GM12864 (cell line): ENCODE measurements around the gene PCDHA10.
"Not testable (repeated sequence)": the region's sequence is repeated elsewhere in the genome, so short reads cannot be mapped to it uniquely, and the experiment has no call there.

ENCODE experiments used
- DNase-seq: peaks from one replicate; pipeline ENCODE4 v3.0.0-alpha.2; 2011; ENCODE audit warnings: low read depth
- H3K4me3 ChIP-seq: 2 replicates; pipeline ENCODE4 v1.5.1; 2011; ENCODE audit warnings: mild to moderate bottlenecking, low read depth, low read length, control low read depth
- CTCF ChIP-seq: IDR thresholded peaks from 2 replicates; pipeline ENCODE4 v1.5.1; 2011; ENCODE audit warnings: low read depth, mild to moderate bottlenecking, moderate library complexity, low read length, control low read depth, inconsistent platforms; ENCODE audit errors: missing control alignments

The PCDHA10 gene

DNA sequence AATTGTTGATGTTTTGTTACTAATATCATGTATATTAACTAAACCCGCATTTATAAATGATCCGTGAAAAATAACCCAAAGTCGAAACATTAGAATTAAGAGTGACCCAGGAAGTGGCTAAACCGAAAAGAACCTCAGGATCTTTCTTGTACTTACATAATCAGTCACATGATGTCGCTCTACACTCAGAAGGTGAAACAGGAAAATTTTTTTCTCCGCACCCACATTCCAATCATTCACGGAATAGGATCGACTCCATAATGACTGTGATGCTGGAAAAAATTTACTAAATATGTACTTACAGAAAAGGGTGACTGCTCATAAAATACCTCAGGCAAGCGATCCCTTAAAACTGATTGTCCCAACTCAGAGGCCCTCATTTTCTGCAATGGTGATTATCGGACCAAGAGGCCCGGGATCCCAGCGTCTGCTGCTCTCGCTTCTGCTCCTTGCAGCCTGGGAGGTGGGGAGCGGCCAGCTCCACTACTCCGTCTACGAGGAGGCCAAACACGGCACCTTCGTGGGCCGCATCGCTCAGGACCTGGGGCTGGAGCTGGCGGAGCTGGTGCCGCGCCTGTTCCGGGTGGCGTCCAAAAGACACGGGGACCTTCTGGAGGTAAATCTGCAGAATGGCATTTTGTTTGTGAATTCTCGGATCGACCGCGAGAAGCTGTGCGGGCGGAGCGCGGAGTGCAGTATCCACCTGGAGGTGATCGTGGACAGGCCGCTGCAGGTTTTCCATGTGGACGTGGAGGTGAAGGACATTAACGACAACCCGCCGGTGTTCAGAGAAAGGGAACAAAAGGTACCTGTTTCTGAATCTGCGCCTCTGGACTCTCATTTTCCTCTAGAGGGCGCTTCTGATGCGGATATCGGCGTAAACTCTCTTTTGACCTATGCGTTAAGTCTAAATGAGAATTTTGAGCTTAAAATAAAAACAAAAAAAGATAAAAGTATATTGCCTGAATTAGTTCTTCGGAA is 19.7 kb downstream of the PCDHA10 start, which contains the start of gene PCDHA12:
TSS of gene PCDHA12 (plus strand) at position 224 of the 981 bp plus-strand sequence. CDS start at position 389, 165 bp downstream.
- DNase-seq: no peak
- no peak within 1 kb of the TSS for H3K4me3 ChIP-seq

GRCh38 chr5:140876541-140877261 is 21.0 kb downstream of the PCDHA10 start:
- DNase-seq, H3K4me3 ChIP-seq: not testable (repeated sequence)

More for the DNA sequence above, 19.7 kb downstream of the PCDHA10 start, which contains the start of gene PCDHA12:
- no peak for TF ChIP-seq CTCF

DNA sequence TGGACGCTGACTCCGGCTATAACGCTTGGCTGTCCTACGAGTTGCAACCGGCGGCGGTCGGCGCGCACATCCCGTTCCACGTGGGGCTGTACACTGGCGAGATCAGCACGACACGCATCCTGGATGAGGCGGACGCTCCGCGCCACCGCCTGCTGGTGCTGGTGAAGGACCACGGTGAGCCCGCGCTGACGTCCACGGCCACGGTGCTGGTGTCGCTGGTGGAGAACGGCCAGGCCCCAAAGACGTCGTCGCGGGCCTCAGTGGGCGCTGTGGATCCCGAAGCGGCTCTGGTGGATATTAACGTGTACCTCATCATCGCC is 21.5 kb downstream of the PCDHA10 start:
- H3K4me3 ChIP-seq: no peak overlapping the region
- no peak for TF ChIP-seq CTCF
- DNase-seq: no peak

- no peak for TF ChIP-seq CTCF
- DNase-seq: no peak
- no peak within 1 kb of the TSS for H3K4me3 ChIP-seq
These were observed 26.3 kb downstream of the PCDHA10 start, which contains the start of gene PCDHA13 for GRCh38 chr5:140881889-140882590. PCDHA13 (plus strand) TSS chr5:140882124; CDS start chr5:140882269, 145 bp downstream.

GRCh38 chr5:140882591-140882899 is 26.8 kb downstream of the PCDHA10 start:
- H3K4me3 ChIP-seq: no peak overlapping the region
- no peak for TF ChIP-seq CTCF
- DNase-seq: no peak

GRCh38 chr5:140883373-140883772 is 27.7 kb downstream of the PCDHA10 start:
- H3K4me3 ChIP-seq: no peak overlapping the region
- TF ChIP-seq CTCF: no peak
- no peak for DNase-seq

GRCh38 chr5:140883927-140884697 is 28.4 kb downstream of the PCDHA10 start:
- no peak overlapping the region for H3K4me3 ChIP-seq
- no peak for TF ChIP-seq CTCF
- no peak for DNase-seq
